Lower lobe of right lung (tissue), 2 donors: Measurements from ENCODE around the gene JARID2. TPM values are rescaled to one million over a fixed set of nuclear protein-coding genes. Genes with fewer than 3 reads are reported as not detected.

Experiments
- ATAC-seq, 2 donors: fragments of 200-7000 bp; cut with Tn5 transposase; one replicate each; pipeline ENCODE4 v1.9.1; 2020 to 2022; ENCODE audit warnings: mild to moderate bottlenecking in 2 of 2, moderate library complexity in 2 of 2
- DNase-seq: peaks from one replicate; pipeline ENCODE4 v3.0.0-alpha.2; 2020
- H3K27ac ChIP-seq: fragments of 200-600 bp; one replicate; pipeline ENCODE4 v1.8.0; 2022
- H3K27me3 ChIP-seq: fragments of 200-600 bp; one replicate; pipeline ENCODE4 v1.8.0; 2022; ENCODE audit warnings: low read depth
- H3K36me3 ChIP-seq: fragments of 200-600 bp; one replicate; pipeline ENCODE4 v1.8.0; 2022; ENCODE audit warnings: mild to moderate bottlenecking
- H3K4me1 ChIP-seq: fragments of 200-600 bp; one replicate; pipeline ENCODE4 v1.8.0; 2022
- H3K4me3 ChIP-seq: fragments of 200-600 bp; one replicate; pipeline ENCODE4 v1.8.0; 2022; ENCODE audit warnings: mild to moderate bottlenecking
- H3K9me3 ChIP-seq: fragments of 200-600 bp; one replicate; pipeline ENCODE4 v1.8.0; 2022
- CTCF ChIP-seq: fragments of 200-600 bp; IDR thresholded peaks from one replicate; pipeline ENCODE4 v1.8.0; 2022; ENCODE audit warnings: antibody characterized with exemption, mild to moderate bottlenecking
- intact Hi-C: fragments of 100-400 bp; cut with DNase I; formaldehyde crosslinking; loops from one replicate; pipeline ENCODE4 v1.11.0; 2022
- total RNA-seq: library from RNA; stranded (reverse); fragmentation: NEBNext Ultra II Directional; extraction: Animal tissue kit (Norgen Biotek cat#: 25700); gene quantifications from one replicate; pipeline ENCODE4 v1.2.1, GENCODE V29; 2021
- donor health status: DM: no; HTN: yes; CAD: no; lungs with severe emphysema.

Gene JARID2
- total RNA-seq, 1 donor from 2014 or later, result 16.0 TPM

DNA sequence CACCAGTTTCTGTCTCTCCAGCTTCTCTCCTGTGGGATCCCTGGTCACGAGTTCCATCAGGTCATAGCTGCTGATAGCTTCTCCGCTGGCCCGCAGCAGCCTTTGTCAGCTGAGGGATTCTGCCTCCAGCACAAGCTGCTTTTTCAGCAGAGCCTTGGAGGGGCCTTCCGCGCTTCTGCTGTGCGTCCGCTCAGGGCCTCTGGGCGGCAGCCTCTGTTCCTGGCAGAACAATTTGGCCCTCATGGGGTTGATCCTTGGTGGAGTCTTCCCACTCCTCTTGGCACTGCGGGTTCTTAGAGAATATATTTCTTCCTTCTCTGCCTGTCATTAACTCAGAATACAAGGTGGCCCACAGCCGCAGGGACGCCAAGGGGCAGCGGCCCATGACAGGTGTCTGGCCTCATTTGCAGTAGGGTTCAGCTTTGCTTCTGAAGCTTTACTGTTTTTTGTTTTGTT, 258.2 kb downstream of the JARID2 start:
- Histone ChIP-seq H3K27ac (peak overlapping the region; percentile 68), H3K4me1 (peaks cover 12% of the 10 kb centered on the region), H3K4me3 (peak overlapping the region; percentile 27), H3K9me3 (no peaks in the 10 kb centered on the region), H3K36me3 (peaks cover 68% of the 10 kb centered on the region), H3K27me3 (no peaks in the 10 kb centered on the region)
- intact Hi-C loops, result no loop called here
- DNase-seq (no peak), ATAC-seq (peak in 1 of 2 donors; percentile 5)
- peak; percentile 31 for TF ChIP-seq CTCF

- ATAC-seq (peak; percentile 69 to 71), DNase-seq (no peak)
- H3K9me3 ChIP-seq, result no peaks in the 10 kb centered on the region
- peaks cover 12% of the 10 kb centered on the region for H3K4me1 ChIP-seq
- H3K27ac ChIP-seq, result peak overlapping the region; percentile 68
- peaks cover 75% of the 10 kb centered on the region for H3K36me3 ChIP-seq
- no peak for TF ChIP-seq CTCF
- intact Hi-C loops, result no loop called here
- H3K4me3 ChIP-seq, result peak overlapping the region; percentile 27
- no peaks in the 10 kb centered on the region for H3K27me3 ChIP-seq
These were observed 258.9 kb downstream of the JARID2 start for GRCh38 chr6:15504581-15505350.

DNA sequence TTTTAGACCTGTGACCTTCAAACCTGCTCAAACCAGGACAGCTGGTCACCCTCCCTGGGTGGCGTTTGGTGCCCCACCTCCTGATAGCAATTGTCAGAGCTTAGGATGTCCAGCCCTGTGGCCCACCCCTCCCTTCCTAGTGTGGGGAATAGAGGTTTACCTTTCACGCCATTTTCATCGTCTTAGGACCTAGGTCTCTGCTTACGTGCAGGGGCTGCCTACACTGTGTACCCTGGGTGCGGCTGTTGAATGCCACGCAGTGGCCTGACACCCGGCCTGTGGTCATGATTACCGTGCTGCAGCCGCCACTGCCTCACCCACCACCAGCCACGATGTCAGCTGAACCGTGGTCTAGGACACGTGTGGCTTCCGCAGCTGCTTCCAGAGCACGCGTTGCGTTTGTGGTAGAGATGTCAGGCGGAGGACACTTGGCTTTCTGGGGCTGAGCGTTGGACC, 259.6 kb downstream of the JARID2 start:
- H3K27ac ChIP-seq, result peak overlapping the region; percentile 68
- peaks cover 12% of the 10 kb centered on the region for H3K4me1 ChIP-seq
- H3K4me3 ChIP-seq, result peak overlapping the region; percentile 27
- ATAC-seq, result no peak
- DNase-seq, result no peak
- H3K9me3 ChIP-seq, result no peaks in the 10 kb centered on the region
- no peak for TF ChIP-seq CTCF
- H3K27me3 ChIP-seq, result no peaks in the 10 kb centered on the region
- intact Hi-C loops, result no loop called here
- peaks cover 80% of the 10 kb centered on the region for H3K36me3 ChIP-seq

DNA sequence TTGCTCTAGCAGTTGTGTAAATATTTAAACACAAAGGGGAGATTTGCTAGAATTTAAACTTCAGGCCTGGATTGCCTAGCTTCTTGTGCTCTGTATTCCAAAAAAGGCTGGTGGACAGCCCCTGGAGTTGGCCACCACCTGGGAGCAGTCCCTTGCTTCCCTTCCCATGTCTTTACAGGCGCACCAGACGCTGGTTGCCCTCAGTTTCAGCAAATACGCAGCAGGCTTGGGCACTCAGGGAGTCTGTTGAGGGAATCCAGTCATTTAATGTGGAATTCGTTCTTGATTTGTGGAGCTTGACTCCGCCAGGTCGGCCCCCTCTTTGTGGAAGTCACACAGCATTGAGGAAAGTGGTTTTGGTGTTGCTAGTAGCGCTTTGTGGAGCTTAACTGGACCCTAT, 260.2 kb downstream of the JARID2 start:
- Histone ChIP-seq H3K4me3 (no peak overlapping the region), H3K27ac (no peak overlapping the region)

DNA sequence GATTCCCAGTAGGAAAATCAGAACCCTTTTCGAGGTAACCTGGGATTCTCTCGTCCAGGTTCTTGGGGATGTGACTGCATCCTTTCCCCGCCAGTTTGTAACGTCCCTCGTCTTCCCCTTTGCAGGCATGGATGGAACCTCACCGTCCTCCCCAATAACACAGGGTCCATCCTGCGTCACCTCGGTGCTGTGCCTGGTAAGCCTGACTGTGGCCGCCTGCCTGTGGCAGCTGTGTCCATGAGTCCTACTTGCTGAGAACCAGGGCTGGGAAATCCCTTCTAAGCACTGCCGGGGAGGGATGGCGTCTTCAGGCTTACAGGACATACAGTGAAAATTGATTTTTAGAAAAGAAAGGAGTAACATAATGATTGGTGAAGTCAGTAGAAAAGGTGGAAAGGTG, 261.4 kb downstream of the JARID2 start:
- Histone ChIP-seq H3K27me3 (no peaks in the 10 kb centered on the region), H3K4me3 (no peak overlapping the region), H3K4me1 (peaks cover 12% of the 10 kb centered on the region), H3K36me3 (peaks cover 82% of the 10 kb centered on the region), H3K27ac (no peak overlapping the region), H3K9me3 (no peaks in the 10 kb centered on the region)
- TF ChIP-seq CTCF, result no peak
- DNase-seq, result no peak
- no peak for ATAC-seq
- intact Hi-C loops, result no loop called here

More for the DNA sequence above, 260.2 kb downstream of the JARID2 start:
- DNase-seq, result no peak
- TF ChIP-seq CTCF, result no peak
- Histone ChIP-seq H3K4me1 (peaks cover 12% of the 10 kb centered on the region), H3K27me3 (no peaks in the 10 kb centered on the region), H3K9me3 (no peaks in the 10 kb centered on the region), H3K36me3 (peaks cover 82% of the 10 kb centered on the region)
- intact Hi-C loops, result no loop called here
- no peak for ATAC-seq
